K562 (cell line): ENCODE results near the gene LRP1-AS. TPM values are rescaled to one million over a fixed set of nuclear protein-coding genes. Genes with fewer than 3 reads are reported as not detected.

Experiments
- ATAC-seq: fragments of 200-7000 bp; cut with Tn5 transposase; 3 replicates; pipeline ENCODE4 v1.9.1; 2020; ENCODE audit warnings: moderate library complexity
- BruUV-seq: library from RNA; stranded (reverse); fragments of 400-500 nt; replicated peaks from 2 replicates; lab custom pipeline; 2021; lab: Mats Ljungman, UMichigan
- CTCF ChIA-PET: fragments of 300-600 bp; formaldehyde crosslinking; extraction: SDS; loops from one replicate; lab custom pipeline; 2021; ENCODE audit warnings: low intra/inter-chr PET ratio; lab: Yijun Ruan, JAX
- POLR2A ChIA-PET: fragments of 300-600, 350-650 bp; sonication (Branson Sonifier 250); formaldehyde crosslinking; extraction: SDS; loops from one replicate; lab custom pipeline; 2021; ENCODE audit warnings: antibody characterized with exemption, inconsistent platforms; lab: Yijun Ruan, JAX
- DNase-seq, 4 experiments: peaks; one replicate each; pipeline versions ENCODE4 v3.0.0 to v3.0.0-alpha.2; 2011 to 2018; ENCODE audit warnings: low spot score in 3 of 4, mixed read lengths in 3 of 4; ENCODE audit errors: extremely low read depth in 1 of 4
- FAIRE-seq: peaks from 2 replicates; lab custom pipeline; 2011; peaks lifted over from hg19 to GRCh38; lab: Jason Lieb, UNC
- H2AFZ ChIP-seq: 2 replicates; pipeline ENCODE4 v1.6.0; 2011; ENCODE audit warnings: low read depth, low read length, control low read depth, inconsistent platforms
- H3K27ac ChIP-seq: fragments of 200-600 bp; 3 replicates; pipeline ENCODE4 v1.8.0; 2011; ENCODE audit warnings: low read depth, mild to moderate bottlenecking, control low read depth, inconsistent platforms, low read length, moderate library complexity, mixed read lengths; ENCODE audit errors: extremely low read depth
- H3K27me3 ChIP-seq, 2 experiments: fragments of 300-600 bp in 1 of 2; 2 replicates in 1 of 2; 3 replicates in 1 of 2; pipeline versions ENCODE4 v1.6.0 to v1.8.0; 2011; ENCODE audit warnings: inconsistent platforms in 2 of 2, low read length in 2 of 2, mild to moderate bottlenecking in 1 of 2, mixed read lengths in 1 of 2, moderate library complexity in 1 of 2; ENCODE audit not compliant: control insufficient read depth in 2 of 2, insufficient read depth in 2 of 2
- H3K36me3 ChIP-seq: fragments of 300-600 bp; 3 replicates; pipeline ENCODE4 v1.8.0; 2011; ENCODE audit warnings: mild to moderate bottlenecking, low read length, inconsistent platforms; ENCODE audit not compliant: control insufficient read depth, insufficient read depth
- H3K4me1 ChIP-seq, 2 experiments: fragments of 200-600 bp in 1 of 2; replicated peaks in 1 of 2; 2 replicates in 1 of 2; 3 replicates in 1 of 2; pipeline versions ENCODE4 v1.5.1 to v1.8.0; 2011; ENCODE audit warnings: inconsistent platforms in 2 of 2, low read length in 2 of 2, mild to moderate bottlenecking in 1 of 2, mixed read lengths in 1 of 2, moderate library complexity in 1 of 2; ENCODE audit not compliant: control insufficient read depth in 2 of 2, insufficient read depth in 2 of 2
- H3K4me2 ChIP-seq: 2 replicates; pipeline ENCODE4 v1.6.1; 2011; ENCODE audit warnings: low read length, control low read depth, inconsistent platforms, mixed read lengths; ENCODE audit not compliant: insufficient read depth
- H3K4me3 ChIP-seq: fragments of 200-600 bp; sonication (generic), shearing (Covaris generic); 2 replicates; pipeline ENCODE4 v1.5.1; 2016; ENCODE audit warnings: control low read depth, inconsistent platforms
- H3K79me2 ChIP-seq: fragments of 200-600 bp; 3 replicates; pipeline ENCODE4 v1.8.0; 2011; ENCODE audit warnings: low read length, inconsistent platforms; ENCODE audit not compliant: control insufficient read depth, insufficient read depth
- H3K9ac ChIP-seq, 2 experiments: 2 replicates each; pipeline versions ENCODE4 v1.6.0 to v1.6.1; 2011; ENCODE audit warnings: low read depth in 2 of 2, low read length in 2 of 2, control low read depth in 1 of 2, inconsistent platforms in 1 of 2, mild to moderate bottlenecking in 1 of 2, mixed read lengths in 1 of 2; ENCODE audit not compliant: insufficient read depth in 1 of 2
- H3K9me1 ChIP-seq: one replicate; pipeline ENCODE4 v1.6.0; 2011; ENCODE audit warnings: inconsistent platforms, mild to moderate bottlenecking, low read length, moderate library complexity; ENCODE audit not compliant: control insufficient read depth, insufficient read depth
- H3K9me3 ChIP-seq: replicated peaks from 2 replicates; pipeline ENCODE4 v1.5.1; 2011; ENCODE audit warnings: low read depth, low read length, inconsistent platforms; ENCODE audit not compliant: control insufficient read depth, insufficient read depth
- H4K20me1 ChIP-seq: replicated peaks from 2 replicates; pipeline ENCODE4 v1.6.1; 2011; ENCODE audit warnings: low read length, inconsistent platforms, mixed read lengths; ENCODE audit not compliant: control insufficient read depth, insufficient read depth
- COPS2 ChIP-seq: fragments of 450-650 bp; conservative IDR thresholded peaks from 2 replicates; pipeline ENCODE4 v1.6.1; 2016; ENCODE audit warnings: mild to moderate bottlenecking, moderate library complexity
- DLX4 ChIP-seq: fragments of 250-450 bp; sonication (Bioruptor Pico); IDR thresholded peaks from 2 replicates; pipeline ENCODE4 v1.6.1; 2021; ENCODE audit warnings: mild to moderate bottlenecking
- DPF2 ChIP-seq: fragments of 450-650 bp; IDR thresholded peaks from 2 replicates; pipeline ENCODE4 v1.6.1; 2016
- HCFC1 ChIP-seq: IDR thresholded peaks from 2 replicates; pipeline ENCODE4 v1.6.1; 2012; ENCODE audit warnings: low read depth, low read length, improper control_type of control experiment
- LARP7 ChIP-seq: fragments of 450-650 bp; IDR thresholded peaks from 2 replicates; pipeline ENCODE4 v1.6.1; 2016
- NFRKB ChIP-seq: fragments of 450-650 bp; IDR thresholded peaks from 2 replicates; pipeline ENCODE4 v1.6.1; 2016; ENCODE audit warnings: low read depth
- PATZ1 ChIP-seq: fragments of 250-450 bp; sonication (Bioruptor Pico); IDR thresholded peaks from 2 replicates; pipeline ENCODE4 v1.5.0; 2020; ENCODE audit warnings: mild to moderate bottlenecking, borderline replicate concordance
- RFX7 ChIP-seq: fragments of 250-450 bp; sonication (Bioruptor Pico); IDR thresholded peaks from 2 replicates; pipeline ENCODE4 v1.5.1; 2021; ENCODE audit warnings: mild to moderate bottlenecking
- TAF15 ChIP-seq: fragments of 200-400 bp; formaldehyde crosslinking; IDR thresholded peaks from 2 replicates; pipeline ENCODE4 v1.6.1; 2017; ENCODE audit warnings: mild to moderate bottlenecking, low read depth, low read length, moderate library complexity
- TEAD1 ChIP-seq, 2 experiments: fragments of 450-650 bp in 1 of 2; sonication (generic) in 1 of 2; formaldehyde crosslinking; IDR thresholded peaks; 2 replicates each; pipeline versions ENCODE4 v1.4.0 to v1.8.0; 2020 to 2022; ENCODE audit warnings: mild to moderate bottlenecking in 2 of 2, missing genetic modification reagents in 1 of 2
- ZNF311 ChIP-seq: fragments of 250-450 bp; sonication (Bioruptor Pico); IDR thresholded peaks from 2 replicates; pipeline ENCODE4 v1.4.0; 2020; ENCODE audit warnings: mild to moderate bottlenecking, moderate library complexity
- ZNF77 ChIP-seq: fragments of 250-450 bp; sonication (Bioruptor Pico); IDR thresholded peaks from 2 replicates; pipeline ENCODE4 v1.5.0; 2020
- WGBS: fragments of 100-300 bp; shearing (Covaris generic); methylation state at CpG from one replicate; pipeline ENCODE4 v1.1.6; 2016; ENCODE audit warnings: low coverage, mixed read lengths; ENCODE audit not compliant: insufficient coverage; ENCODE audit errors: missing lambda C conversion rate; 5-methylcytosine and 5-hydroxymethylcytosine counted together
- in situ Hi-C: fragments of 300-500 bp; cut with MboI; formaldehyde crosslinking; loops from 4 replicates; pipeline ENCODE4 v1.15.0; 2018; ENCODE audit warnings: inconsistent platforms, mixed read lengths
- intact Hi-C: fragments of 100-400 bp; cut with micrococcal nuclease; formaldehyde crosslinking; loops from 2 replicates; pipeline ENCODE4 v1.14.2; 2022
- polyA plus RNA-seq, 8 experiments: library from polyadenylated mRNA; depleted of rRNA in 4 of 8; stranded (reverse) in 5 of 8; unstranded in 3 of 8; fragments of >200 nt; fragmentation: Nextera tagmentation in 2 of 8; fragmentation: Illumina TruSeq in 1 of 8; extraction: Ambion mirVana in 2 of 8; extraction: Trizol in 1 of 8; gene quantifications; 2 replicates each; pipeline versions ENCODE4 v1.2.1 to v1.2.3, GENCODE V29; 2011 to 2014; ENCODE audit warnings: inconsistent platforms in 1 of 8, missing spikeins in 1 of 8
- total RNA-seq, 7 experiments: library from RNA; depleted of rRNA in 6 of 7; stranded (reverse); fragments of >200 nt in 6 of 7; fragmentation: Illumina TruSeq in 2 of 7; extraction: Trizol in 2 of 7; gene quantifications; 2 replicates each; pipeline versions ENCODE4 v1.2.1 to v1.2.3, GENCODE V29; 2011 to 2021; ENCODE audit warnings: low replicate concordance in 1 of 7

Gene LRP1-AS
- total and polyA plus RNA-seq, 9 of the 15 experiments (the other 6 are each of a cell fraction or from before 2014, with no cell fraction given): not detected

- in situ Hi-C loops: no loop called here
- H2AFZ ChIP-seq: no peak overlapping the region
- DNase-seq (no peak), ATAC-seq (no peak)
- H3K9me3 ChIP-seq: no peaks in the 10 kb centered on the region
- H3K79me2 ChIP-seq: peaks cover 3% of the 10 kb centered on the region; the same call in 2 of the 3 replicates
- no peak overlapping the region for H3K4me3 ChIP-seq
- H3K4me1 ChIP-seq: peaks cover 43 to 65% of the 10 kb centered on the region in 2 experiments
- TF ChIP-seq DPF2 (no peak), NFRKB (no peak), ZNF77 (CRISPR knock-in tag) (no peak), PATZ1 (CRISPR knock-in tag) (no peak), LARP7 (no peak), ZNF311 (CRISPR knock-in tag) (no peak), DLX4 (CRISPR knock-in tag) (no peak), TAF15 (no peak), TEAD1 (CRISPR knock-in tag; IDR thresholded peaks at IDR 0.05) (no peak), COPS2 (no peak), HCFC1 (no peak), RFX7 (no peak)
- TF ChIP-seq, all 486 proteins: peak for 0
- Histone ChIP-seq H3K27ac (no peak overlapping the region), H3K9ac (peak overlapping the region in 1 of 2 experiments; percentile 19; a peak in 1 of 4 replicates), H3K36me3 (peaks cover 56% of the 10 kb centered on the region), H4K20me1 (no peaks in the 10 kb centered on the region), H3K27me3 (no peaks in the 10 kb centered on the region; a peak in 1 of 5 replicates), H3K4me2 (no peak overlapping the region), H3K9me1 (no peaks in the 10 kb centered on the region)
- no peak for FAIRE-seq
- CTCF ChIA-PET: no interaction called here
- intact Hi-C loops: no loop called here
- no TSS peak for BruUV-seq
- POLR2A ChIA-PET: interaction anchor here (1.1 to 5.1 kb wide), 4 partner anchors 9 to 30 kb away, joined by 3 to 32 read pairs (median 4); partner anchors contain the start of gene STAT6
- 75% methylated on average over 10 of the region's 11 CpGs for WGBS
Measured at GRCh38 chr12:57099047-57099714, 48.2 kb downstream of the LRP1-AS start.
